GM18508 (cell line): ENCODE results near the gene ADAMTS2.
"Not testable (repeated sequence)": the region's sequence is repeated elsewhere in the genome, so short reads cannot be mapped to it uniquely, and the experiment has no call there.

Source experiments
- ATAC-seq: cut with Tn5 transposase; IDR thresholded peaks from one replicate; pipeline ENCODE4 v1.9.1; 2021; ENCODE audit warnings: moderate number of reproducible peaks; ENCODE audit not compliant: insufficient read depth, unreplicated experiment

ADAMTS2 gene

GRCh38 chr5:179223961-179224360 is 121.3 kb downstream of the ADAMTS2 start:
- no peak for ATAC-seq

- ATAC-seq, result no peak
Observed at GRCh38 chr5:179223528-179223927, 121.7 kb downstream of the ADAMTS2 start.

GRCh38 chr5:179222246-179223017 is 122.8 kb downstream of the ADAMTS2 start:
- ATAC-seq, result no peak

GRCh38 chr5:179221877-179222220 is 123.4 kb downstream of the ADAMTS2 start:
- ATAC-seq, result no peak

GRCh38 chr5:179221196-179221876 is 123.9 kb downstream of the ADAMTS2 start:
- ATAC-seq, result no peak

- ATAC-seq, result no peak
Observed at GRCh38 chr5:179220716-179221115, 124.5 kb downstream of the ADAMTS2 start.

GRCh38 chr5:179219661-179220620 is 125.3 kb downstream of the ADAMTS2 start:
- ATAC-seq, result no peak

GRCh38 chr5:179218943-179219330 is 126.3 kb downstream of the ADAMTS2 start:
- ATAC-seq, result no peak

GRCh38 chr5:179217956-179218942 is 127.0 kb downstream of the ADAMTS2 start:
- no peak for ATAC-seq

GRCh38 chr5:179217356-179217755 is 127.9 kb downstream of the ADAMTS2 start:
- no peak for ATAC-seq

- not testable (repeated sequence) for ATAC-seq
Observed at GRCh38 chr5:179216381-179216780, 128.9 kb downstream of the ADAMTS2 start.

GRCh38 chr5:179215576-179215975 is 129.7 kb downstream of the ADAMTS2 start:
- ATAC-seq, result no peak

GRCh38 chr5:179214678-179215077 is 130.6 kb downstream of the ADAMTS2 start:
- no peak for ATAC-seq

- no peak for ATAC-seq
Observed at GRCh38 chr5:179212870-179213269, 132.4 kb downstream of the ADAMTS2 start.

GRCh38 chr5:179211631-179212030 is 133.6 kb downstream of the ADAMTS2 start:
- no peak for ATAC-seq

GRCh38 chr5:179211068-179211467 is 134.2 kb downstream of the ADAMTS2 start:
- ATAC-seq, result no peak

- ATAC-seq, result no peak
Observed at GRCh38 chr5:179210478-179210877, 134.8 kb downstream of the ADAMTS2 start.

GRCh38 chr5:179209359-179210150 is 135.7 kb downstream of the ADAMTS2 start:
- ATAC-seq, result no peak
